Sigmoid colon (tissue), 7 donors: ENCODE results near the gene ITSN2. TPM values are rescaled to one million over a fixed set of nuclear protein-coding genes. Genes with fewer than 3 reads are reported as not detected.

ENCODE experiments used
- DNase-seq: peaks from one replicate; pipeline ENCODE4 v3.0.0-alpha.2; 2019
- H3K27ac ChIP-seq, 4 donors: fragments of 200-600 bp; sonication (generic); one replicate each; pipeline ENCODE4 v1.5.1; 2016 to 2019; ENCODE audit warnings: mild to moderate bottlenecking in 1 of 4
- H3K27me3 ChIP-seq, 3 donors: fragments of 200-600 bp; sonication (generic); one replicate each; pipeline ENCODE4 v1.5.1; 2019; ENCODE audit warnings: mild to moderate bottlenecking in 1 of 3
- H3K36me3 ChIP-seq, 4 donors: fragments of 200-600 bp; sonication (generic); one replicate each; pipeline ENCODE4 v1.5.1; 2016 to 2019
- H3K4me1 ChIP-seq, 4 donors: fragments of 200-600 bp; sonication (generic); one replicate each; pipeline ENCODE4 v1.5.1; 2017 to 2019
- H3K4me3 ChIP-seq, 4 donors: fragments of 200-600 bp; sonication (generic); one replicate each; pipeline ENCODE4 v1.5.1; 2017 to 2019; ENCODE audit warnings: mild to moderate bottlenecking in 2 of 4, moderate library complexity in 1 of 4
- H3K9me3 ChIP-seq, 4 donors: fragments of 200-600 bp in 3 of 4; sonication (generic) in 3 of 4; one replicate each; pipeline versions ENCODE4 v1.5.1 to v1.6.1; 2013 to 2019
- EP300 ChIP-seq, 4 donors: sonication (generic); formaldehyde crosslinking; IDR thresholded peaks; one replicate each; pipeline ENCODE4 v1.6.1; 2017; ENCODE audit warnings: antibody characterized with exemption in 4 of 4
- POLR2A ChIP-seq, 2 donors: fragments of 450-650 bp; IDR thresholded peaks; one replicate each; pipeline ENCODE4 v1.6.1; 2016; ENCODE audit warnings: antibody characterized with exemption in 2 of 2, mild to moderate bottlenecking in 2 of 2, moderate library complexity in 2 of 2
- POLR2AphosphoS5 ChIP-seq, 4 donors: sonication (generic); formaldehyde crosslinking; IDR thresholded peaks; one replicate each; pipeline ENCODE4 v1.6.1; 2017; ENCODE audit warnings: antibody characterized with exemption in 4 of 4
- WGBS, 2 donors: extraction: QIAGEN DNeasy Blood & Tissue Kit; methylation state at CpG; one replicate each; pipeline ENCODE4 v1.1.7; 2013; 5-methylcytosine and 5-hydroxymethylcytosine counted together
- intact Hi-C: fragments of 100-400 bp; cut with DNase I; formaldehyde crosslinking; loops from one replicate; pipeline ENCODE4 v1.15.1; 2023
- polyA plus RNA-seq, 3 donors: library from polyadenylated mRNA; stranded (reverse); fragments of 200-250 nt; gene quantifications; one replicate each; pipeline ENCODE4 v1.2.3, GENCODE V29; 2013
- total RNA-seq, 4 donors: library from RNA; depleted of rRNA; stranded (reverse); fragments of >200 nt; gene quantifications; one replicate each; pipeline ENCODE4 v1.1.0, GENCODE V29; 2016
- TF ChIP-seq, protein P1 (sequence below), 4 experiments: fragments of 450-650 bp in 3 of 4; fragments of 200-600 bp in 1 of 4; IDR thresholded peaks; one replicate each; pipeline ENCODE4 v1.5.1; 2016 to 2019; ENCODE audit warnings: antibody characterized with exemption in 4 of 4, mild to moderate bottlenecking in 3 of 4, moderate library complexity in 2 of 4
- donor health status: healthy with polysubstance abuse.
- donor health status: Bipolar disorder and iron deficiency.
- donor health status: healthy.

Gene ITSN2
- total and polyA plus RNA-seq, 7 donors = 19.2 to 73.6 (median 56.0) TPM

DNA sequence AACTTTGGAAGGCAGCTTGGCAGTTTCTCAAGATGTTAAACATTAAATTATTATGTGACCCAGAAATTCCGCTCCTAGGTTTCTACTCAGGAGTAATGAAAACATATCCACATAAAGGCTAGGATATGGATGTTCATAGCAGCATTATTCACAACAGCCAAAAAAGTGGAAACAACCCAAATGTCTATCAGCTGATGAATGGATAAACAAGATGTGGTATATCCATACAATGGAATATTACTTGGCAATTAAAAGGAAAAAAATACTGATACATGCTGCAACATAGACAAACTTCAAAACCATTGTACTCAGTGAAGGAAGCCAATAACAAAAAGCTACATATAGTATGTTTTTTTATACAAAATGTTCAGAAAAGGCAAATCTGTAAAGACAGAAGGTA, 197.8 kb downstream of the ITSN2 start:
- no peak overlapping the region for H3K27ac ChIP-seq
- H3K4me3 ChIP-seq = no peak overlapping the region
- WGBS, 2 donors = 97 to 100% methylated on average over 1 of the region's 1 CpG
- no peaks in the 10 kb centered on the region for H3K27me3 ChIP-seq
- DNase-seq = no peak
- TF ChIP-seq POLR2AphosphoS5 (IDR thresholded peaks at IDR 0.05) (no peak), EP300 (IDR thresholded peaks at IDR 0.05) (no peak), POLR2A (IDR thresholded peaks at IDR 0.05) (no peak)
- TF ChIP-seq, protein P1, sequence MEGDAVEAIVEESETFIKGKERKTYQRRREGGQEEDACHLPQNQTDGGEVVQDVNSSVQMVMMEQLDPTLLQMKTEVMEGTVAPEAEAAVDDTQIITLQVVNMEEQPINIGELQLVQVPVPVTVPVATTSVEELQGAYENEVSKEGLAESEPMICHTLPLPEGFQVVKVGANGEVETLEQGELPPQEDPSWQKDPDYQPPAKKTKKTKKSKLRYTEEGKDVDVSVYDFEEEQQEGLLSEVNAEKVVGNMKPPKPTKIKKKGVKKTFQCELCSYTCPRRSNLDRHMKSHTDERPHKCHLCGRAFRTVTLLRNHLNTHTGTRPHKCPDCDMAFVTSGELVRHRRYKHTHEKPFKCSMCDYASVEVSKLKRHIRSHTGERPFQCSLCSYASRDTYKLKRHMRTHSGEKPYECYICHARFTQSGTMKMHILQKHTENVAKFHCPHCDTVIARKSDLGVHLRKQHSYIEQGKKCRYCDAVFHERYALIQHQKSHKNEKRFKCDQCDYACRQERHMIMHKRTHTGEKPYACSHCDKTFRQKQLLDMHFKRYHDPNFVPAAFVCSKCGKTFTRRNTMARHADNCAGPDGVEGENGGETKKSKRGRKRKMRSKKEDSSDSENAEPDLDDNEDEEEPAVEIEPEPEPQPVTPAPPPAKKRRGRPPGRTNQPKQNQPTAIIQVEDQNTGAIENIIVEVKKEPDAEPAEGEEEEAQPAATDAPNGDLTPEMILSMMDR (IDR thresholded peaks at IDR 0.05) = no peak
- peaks cover 0 to 24% (median 4%) of the 10 kb centered on the region in 4 donors for H3K36me3 ChIP-seq
- H3K4me1 ChIP-seq = no peaks in the 10 kb centered on the region
- intact Hi-C loops = no loop called here
- no peaks in the 10 kb centered on the region for H3K9me3 ChIP-seq

DNA sequence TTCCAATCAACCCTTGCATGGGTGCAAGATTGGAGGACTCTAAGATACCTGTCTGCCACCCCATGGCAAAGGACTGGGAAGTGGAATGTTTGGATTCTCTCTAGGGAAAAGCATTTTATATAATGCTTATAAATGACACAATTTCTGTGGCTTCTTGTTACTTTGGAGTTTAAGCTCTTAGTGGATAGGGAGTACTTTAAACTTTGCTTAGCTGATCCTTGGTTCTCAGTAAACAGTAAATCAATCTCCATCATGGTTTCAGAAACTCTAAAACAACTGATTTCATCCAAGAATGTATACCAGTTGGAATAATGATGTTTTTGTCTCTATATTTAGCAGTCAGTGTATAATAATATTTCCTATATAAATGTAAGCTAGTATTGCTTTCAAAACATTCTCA, 199.6 kb downstream of the ITSN2 start:
- intact Hi-C loops = no loop called here
- TF ChIP-seq POLR2AphosphoS5 (IDR thresholded peaks at IDR 0.05) = no peak
- no peak for TF ChIP-seq POLR2A (IDR thresholded peaks at IDR 0.05)
- no peak for TF ChIP-seq EP300 (IDR thresholded peaks at IDR 0.05)
- TF ChIP-seq, protein P1 (IDR thresholded peaks at IDR 0.05) = no peak
- Histone ChIP-seq H3K36me3 (peaks cover 0 to 24% (median 4%) of the 10 kb centered on the region in 4 donors), H3K27me3 (no peaks in the 10 kb centered on the region), H3K27ac (no peak overlapping the region), H3K9me3 (no peaks in the 10 kb centered on the region), H3K4me3 (no peak overlapping the region), H3K4me1 (no peaks in the 10 kb centered on the region)
- no peak for DNase-seq

DNA sequence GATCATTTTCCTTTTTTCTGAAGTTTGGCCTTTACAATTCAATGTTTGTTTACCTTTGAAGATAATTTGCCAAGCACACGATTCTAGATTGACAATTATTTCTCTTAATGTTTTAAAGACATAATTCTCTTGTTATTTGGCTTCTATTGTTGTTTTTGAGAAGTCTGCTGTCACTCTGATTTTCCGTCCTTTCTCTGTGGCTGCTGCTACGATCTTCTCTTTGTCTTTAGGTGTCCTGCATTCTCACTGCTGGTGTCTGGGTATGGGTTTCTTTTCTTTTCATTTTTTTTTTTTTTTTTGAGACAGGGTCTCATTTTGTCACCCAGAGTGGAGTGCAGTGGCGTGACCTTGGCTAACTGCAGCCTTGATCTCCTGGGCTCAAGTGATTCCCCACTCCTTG, 200.6 kb downstream of the ITSN2 start:
- no peak for TF ChIP-seq POLR2AphosphoS5 (IDR thresholded peaks at IDR 0.05)
- TF ChIP-seq POLR2A (IDR thresholded peaks at IDR 0.05) = no peak
- TF ChIP-seq, protein P1 (IDR thresholded peaks at IDR 0.05) = no peak
- no peak for TF ChIP-seq EP300 (IDR thresholded peaks at IDR 0.05)
- no peak for DNase-seq
- no peaks in the 10 kb centered on the region for H3K9me3 ChIP-seq
- no peaks in the 10 kb centered on the region for H3K27me3 ChIP-seq
- peaks cover 0 to 24% (median 4%) of the 10 kb centered on the region in 4 donors for H3K36me3 ChIP-seq
- no peak overlapping the region for H3K4me3 ChIP-seq
- no peak overlapping the region for H3K27ac ChIP-seq
- 80 to 89% methylated on average over 4 of the region's 4 CpGs for WGBS, 2 donors
- H3K4me1 ChIP-seq = no peaks in the 10 kb centered on the region
- intact Hi-C loops = no loop called here

DNA sequence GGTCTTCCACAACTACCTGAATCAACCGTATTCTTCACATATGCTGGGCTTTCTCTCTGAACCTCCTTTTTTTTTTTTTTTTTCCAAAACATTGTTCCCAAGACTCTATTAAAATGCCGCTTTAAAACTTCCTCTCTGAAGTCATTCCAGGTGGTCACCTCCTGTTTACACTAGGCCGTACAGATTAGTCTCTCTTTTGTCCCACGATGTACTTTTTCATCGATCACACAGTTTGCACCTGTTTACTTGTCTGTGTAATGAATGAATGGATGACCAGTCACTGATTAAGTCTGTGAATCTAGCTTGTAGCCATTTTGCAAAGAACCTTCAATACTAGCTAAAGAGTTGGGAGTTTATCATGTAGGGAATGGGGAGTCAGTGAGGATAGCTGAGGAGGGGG, 202.2 kb downstream of the ITSN2 start:
- WGBS, 2 donors = 87 to 90% methylated on average over 5 of the region's 5 CpGs
- H3K4me1 ChIP-seq = no peaks in the 10 kb centered on the region
- TF ChIP-seq POLR2AphosphoS5 (IDR thresholded peaks at IDR 0.05) = no peak
- no peak for TF ChIP-seq EP300 (IDR thresholded peaks at IDR 0.05)
- TF ChIP-seq, protein P1 (IDR thresholded peaks at IDR 0.05) = no peak
- TF ChIP-seq POLR2A (IDR thresholded peaks at IDR 0.05) = no peak
- H3K27ac ChIP-seq = no peak overlapping the region
- H3K27me3 ChIP-seq = no peaks in the 10 kb centered on the region
- no peak overlapping the region for H3K4me3 ChIP-seq
- intact Hi-C loops = no loop called here
- H3K36me3 ChIP-seq = peaks cover 0 to 24% (median 4%) of the 10 kb centered on the region in 4 donors
- no peak for DNase-seq
- H3K9me3 ChIP-seq = no peaks in the 10 kb centered on the region

DNA sequence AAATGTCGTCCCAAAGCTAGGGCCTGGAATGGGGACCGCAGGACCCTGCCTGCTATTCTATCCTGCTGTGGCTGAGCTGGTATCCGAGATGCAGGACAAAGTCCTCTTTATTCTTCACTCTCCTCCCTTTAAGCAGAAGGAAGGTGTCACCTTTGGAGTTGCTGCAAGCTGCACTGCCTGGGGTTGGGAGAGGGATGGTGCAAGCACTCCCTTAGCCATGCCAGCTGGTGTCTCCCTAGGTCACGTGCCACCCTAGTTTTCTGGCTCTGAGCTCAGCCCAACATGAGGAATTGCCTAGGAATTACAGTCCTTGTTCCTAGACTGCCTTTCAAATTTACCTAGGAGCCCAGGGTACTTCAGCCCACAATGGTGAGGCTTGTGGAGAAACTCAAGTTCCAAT, 206.9 kb downstream of the ITSN2 start:
- Histone ChIP-seq H3K9me3 (no peaks in the 10 kb centered on the region), H3K36me3 (peaks cover 0 to 25% (median 4%) of the 10 kb centered on the region in 4 donors), H3K27me3 (no peaks in the 10 kb centered on the region), H3K4me1 (no peaks in the 10 kb centered on the region), H3K27ac (no peak overlapping the region), H3K4me3 (no peak overlapping the region)
- intact Hi-C loops = no loop called here
- WGBS, 2 donors = 82 to 93% methylated on average over 4 of the region's 4 CpGs
- TF ChIP-seq, protein P1 (IDR thresholded peaks at IDR 0.05) = no peak
- no peak for TF ChIP-seq POLR2AphosphoS5 (IDR thresholded peaks at IDR 0.05)
- TF ChIP-seq EP300 (IDR thresholded peaks at IDR 0.05) = no peak
- no peak for TF ChIP-seq POLR2A (IDR thresholded peaks at IDR 0.05)
- no peak for DNase-seq
